ENCODE data around the gene FYN.

FYN gene

DNA sequence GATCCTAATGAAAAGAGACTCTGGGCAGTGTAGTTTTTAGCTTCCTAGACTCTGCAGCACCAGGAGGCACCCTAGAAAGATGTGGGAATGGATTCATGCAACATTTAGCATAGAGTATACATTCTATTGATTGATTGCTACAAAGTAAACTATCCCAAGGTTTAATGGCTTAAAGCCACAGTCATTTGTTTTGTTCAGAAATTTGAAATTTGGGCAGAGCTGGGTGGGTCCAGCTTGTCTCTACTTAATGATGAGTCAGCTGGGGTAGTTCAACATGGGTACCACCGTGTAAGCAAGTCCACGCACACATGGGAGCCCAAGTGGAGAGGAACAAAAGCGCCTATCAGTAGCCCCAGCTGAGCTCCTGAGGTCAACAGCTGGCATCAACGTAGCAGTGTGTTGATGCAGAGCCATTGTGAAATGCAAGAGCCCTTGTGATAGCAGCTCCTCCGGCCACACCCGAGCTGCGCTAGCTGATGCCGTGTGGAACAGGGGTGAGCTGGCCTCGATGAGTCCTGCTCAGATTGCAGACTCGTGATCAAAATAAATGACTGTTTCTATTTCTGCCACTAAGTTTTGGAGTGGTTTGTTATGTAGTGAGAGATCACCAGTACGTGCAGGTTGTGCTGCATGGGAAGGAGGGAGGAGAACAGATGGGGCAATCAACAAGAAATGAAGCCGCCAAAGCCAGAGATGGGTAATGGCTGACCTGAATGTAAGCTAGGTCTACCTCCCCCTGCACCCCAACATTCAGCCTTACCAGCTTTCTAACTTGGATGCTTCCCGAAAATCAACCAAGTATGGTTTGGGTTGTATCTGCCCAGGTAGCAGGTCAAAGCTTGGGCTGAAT is 221.8 kb downstream of the FYN start:
- TF ChIP-seq EZH2 (IDR thresholded peaks at IDR 0.05; ENCODE audit: borderline replicate concordance, low read depth, low read length, severe bottlenecking), result no peak
- TF ChIP-seq, protein P1, sequence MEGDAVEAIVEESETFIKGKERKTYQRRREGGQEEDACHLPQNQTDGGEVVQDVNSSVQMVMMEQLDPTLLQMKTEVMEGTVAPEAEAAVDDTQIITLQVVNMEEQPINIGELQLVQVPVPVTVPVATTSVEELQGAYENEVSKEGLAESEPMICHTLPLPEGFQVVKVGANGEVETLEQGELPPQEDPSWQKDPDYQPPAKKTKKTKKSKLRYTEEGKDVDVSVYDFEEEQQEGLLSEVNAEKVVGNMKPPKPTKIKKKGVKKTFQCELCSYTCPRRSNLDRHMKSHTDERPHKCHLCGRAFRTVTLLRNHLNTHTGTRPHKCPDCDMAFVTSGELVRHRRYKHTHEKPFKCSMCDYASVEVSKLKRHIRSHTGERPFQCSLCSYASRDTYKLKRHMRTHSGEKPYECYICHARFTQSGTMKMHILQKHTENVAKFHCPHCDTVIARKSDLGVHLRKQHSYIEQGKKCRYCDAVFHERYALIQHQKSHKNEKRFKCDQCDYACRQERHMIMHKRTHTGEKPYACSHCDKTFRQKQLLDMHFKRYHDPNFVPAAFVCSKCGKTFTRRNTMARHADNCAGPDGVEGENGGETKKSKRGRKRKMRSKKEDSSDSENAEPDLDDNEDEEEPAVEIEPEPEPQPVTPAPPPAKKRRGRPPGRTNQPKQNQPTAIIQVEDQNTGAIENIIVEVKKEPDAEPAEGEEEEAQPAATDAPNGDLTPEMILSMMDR (IDR thresholded peaks at IDR 0.05; ENCODE audit: borderline replicate concordance, extremely low read depth, low read length, poor library complexity, severe bottlenecking), result no peak
- H3K4me2 ChIP-seq (ENCODE audit: insufficient read depth, low read length), result no peak overlapping the region
- no peaks in the 10 kb centered on the region for H3K27me3 ChIP-seq (ENCODE audit: insufficient read depth, low read length, poor library complexity)
- no peaks in the 10 kb centered on the region for H4K20me1 ChIP-seq (ENCODE audit: insufficient read depth, low read length)
- ATAC-seq (ENCODE audit: insufficient read depth, low read depth) (no peak), DNase-seq (no peak)
- H3K36me3 ChIP-seq (ENCODE audit: insufficient read depth, low read length), result peaks cover 3% of the 10 kb centered on the region; the same call in 1 of the 2 replicates
- no peaks in the 10 kb centered on the region for H3K4me1 ChIP-seq (ENCODE audit: insufficient read depth, low read length)
- H2AFZ ChIP-seq (ENCODE audit: low read depth, low read length), result no peak overlapping the region
- H3K9ac ChIP-seq (ENCODE audit: low read depth, low read length), result no peak overlapping the region
- H3K79me2 ChIP-seq (ENCODE audit: insufficient read depth, low read length), result no peaks in the 10 kb centered on the region
- H3K27ac ChIP-seq (ENCODE audit: low read length), result no peak overlapping the region
- no peak overlapping the region for H3K4me3 ChIP-seq (ENCODE audit: low read depth in 1 of 2, low read length in 2 of 2)
- H3K9me3 ChIP-seq (ENCODE audit: insufficient read depth, low read length, severe bottlenecking), result no peaks in the 10 kb centered on the region

DNA sequence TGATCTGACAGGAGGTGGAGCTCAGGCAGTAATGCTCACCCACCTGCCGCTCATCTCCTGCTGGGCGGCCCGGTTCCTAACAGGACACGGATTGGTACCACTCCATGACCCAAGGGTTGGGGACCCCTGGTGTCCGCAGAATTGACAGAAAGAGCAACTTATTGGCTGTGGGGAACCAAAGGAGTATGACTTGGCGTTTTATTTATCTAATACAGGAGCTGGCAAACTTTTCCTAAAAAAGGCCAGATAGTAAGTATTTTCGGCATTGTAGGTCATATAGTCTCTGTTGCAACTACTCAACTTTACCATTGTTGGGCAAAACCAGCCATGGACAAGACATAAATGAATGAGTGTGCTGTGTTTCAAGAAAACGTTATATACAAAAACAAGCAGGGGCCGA is 223.2 kb downstream of the FYN start:
- H3K4me2 ChIP-seq (ENCODE audit: insufficient read depth, low read length), result no peak overlapping the region
- DNase-seq, result no peak
- H4K20me1 ChIP-seq (ENCODE audit: insufficient read depth, low read length), result no peaks in the 10 kb centered on the region
- H3K4me1 ChIP-seq (ENCODE audit: insufficient read depth, low read length), result no peaks in the 10 kb centered on the region
- no peaks in the 10 kb centered on the region for H3K27me3 ChIP-seq (ENCODE audit: insufficient read depth, low read length, poor library complexity)
- TF ChIP-seq, protein P1 (IDR thresholded peaks at IDR 0.05; ENCODE audit: borderline replicate concordance, extremely low read depth, low read length, poor library complexity, severe bottlenecking), result no peak
- no peak for TF ChIP-seq EZH2 (IDR thresholded peaks at IDR 0.05; ENCODE audit: borderline replicate concordance, low read depth, low read length, severe bottlenecking)
- no peaks in the 10 kb centered on the region for H3K9me3 ChIP-seq (ENCODE audit: insufficient read depth, low read length, severe bottlenecking)
- no peak overlapping the region for H3K27ac ChIP-seq (ENCODE audit: low read length)
- H3K9ac ChIP-seq (ENCODE audit: low read depth, low read length), result no peak overlapping the region
- H3K79me2 ChIP-seq (ENCODE audit: insufficient read depth, low read length), result no peaks in the 10 kb centered on the region
- no peaks in the 10 kb centered on the region for H3K36me3 ChIP-seq (ENCODE audit: insufficient read depth, low read length)
- H2AFZ ChIP-seq (ENCODE audit: low read depth, low read length), result no peak overlapping the region
- no peak for ATAC-seq (ENCODE audit: insufficient read depth, low read depth)
- no peak overlapping the region for H3K4me3 ChIP-seq (ENCODE audit: low read depth in 1 of 2, low read length in 2 of 2)

DNA sequence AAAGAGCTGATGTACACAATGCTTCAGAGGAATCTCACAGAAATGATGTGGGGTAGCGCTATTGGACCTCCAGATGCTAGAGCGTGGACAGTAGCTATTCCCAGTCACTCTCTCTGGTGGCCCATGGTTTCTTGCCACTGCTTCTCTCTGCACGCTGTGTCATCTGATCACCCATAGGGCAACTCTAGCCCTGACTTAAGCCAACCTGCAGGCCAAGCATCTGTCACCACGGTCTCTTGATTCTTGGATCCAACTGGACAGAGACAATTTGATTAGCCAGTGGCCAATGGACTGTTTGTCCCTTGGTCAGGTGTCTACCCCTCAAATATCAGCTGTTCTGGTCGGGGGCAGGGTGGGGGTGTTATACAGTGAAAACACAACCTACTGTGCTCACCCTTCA is 225.2 kb downstream of the FYN start:
- DNase-seq (no peak), ATAC-seq (ENCODE audit: insufficient read depth, low read depth) (no peak)
- Histone ChIP-seq H3K27me3 (ENCODE audit: insufficient read depth, low read length, poor library complexity) (no peaks in the 10 kb centered on the region), H3K36me3 (ENCODE audit: insufficient read depth, low read length) (no peaks in the 10 kb centered on the region), H3K9me3 (ENCODE audit: insufficient read depth, low read length, severe bottlenecking) (no peaks in the 10 kb centered on the region), H2AFZ (ENCODE audit: low read depth, low read length) (no peak overlapping the region), H3K4me2 (ENCODE audit: insufficient read depth, low read length) (no peak overlapping the region), H3K4me3 (ENCODE audit: low read depth in 1 of 2, low read length in 2 of 2) (no peak overlapping the region), H3K27ac (ENCODE audit: low read length) (no peak overlapping the region), H3K4me1 (ENCODE audit: insufficient read depth, low read length) (no peaks in the 10 kb centered on the region), H3K79me2 (ENCODE audit: insufficient read depth, low read length) (no peaks in the 10 kb centered on the region), H4K20me1 (ENCODE audit: insufficient read depth, low read length) (no peaks in the 10 kb centered on the region), H3K9ac (ENCODE audit: low read depth, low read length) (no peak overlapping the region)
- TF ChIP-seq, protein P1 (IDR thresholded peaks at IDR 0.05; ENCODE audit: borderline replicate concordance, extremely low read depth, low read length, poor library complexity, severe bottlenecking), result no peak
- no peak for TF ChIP-seq EZH2 (IDR thresholded peaks at IDR 0.05; ENCODE audit: borderline replicate concordance, low read depth, low read length, severe bottlenecking)
